WTC11 (cell line): ENCODE data around the gene WDR73. TPM values are rescaled to one million over a fixed set of nuclear protein-coding genes. Genes with fewer than 3 reads are reported as not detected.
A peak's percentile ranks its signal among the peaks of the same experiment; 100 is the strongest.

Source experiments
- ATAC-seq: fragments of 200-7000 bp; cut with Tn5 transposase; 2 replicates; pipeline ENCODE4 v1.10.0; 2021; ENCODE audit warnings: mild to moderate bottlenecking, moderate library complexity
- CTCF ChIA-PET: fragments of 300-600 bp; sonication (Branson Sonifier 250); formaldehyde crosslinking; loops from one replicate; lab custom pipeline; 2021; ENCODE audit warnings: antibody characterized with exemption; lab: Charles Lee
- POLR2A ChIA-PET: fragments of 350-600 bp; sonication (Branson Sonifier 250); formaldehyde crosslinking; loops from one replicate; lab custom pipeline; 2021; ENCODE audit warnings: antibody characterized with exemption; lab: Charles Lee
- DNase-seq: peaks from one replicate; pipeline ENCODE4 v3.0.0; 2021; ENCODE audit warnings: low spot score
- H3K27ac Mint-ChIP-seq: 2 replicates; pipeline ENCODE4 v1.8.0; 2021; ENCODE audit warnings: mixed read lengths
- H3K27me3 Mint-ChIP-seq: 2 replicates; pipeline ENCODE4 v1.8.0; 2021; ENCODE audit warnings: low read depth, mild to moderate bottlenecking, moderate library complexity, mixed read lengths
- H3K36me3 Mint-ChIP-seq: 2 replicates; pipeline ENCODE4 v1.8.0; 2021; ENCODE audit warnings: mixed read lengths
- H3K4me1 Mint-ChIP-seq: 2 replicates; pipeline ENCODE4 v1.8.0; 2022; ENCODE audit warnings: mixed read lengths
- H3K4me3 Mint-ChIP-seq: 2 replicates; pipeline ENCODE4 v1.8.0; 2021; ENCODE audit warnings: mild to moderate bottlenecking, moderate library complexity, mixed read lengths
- H3K9me3 Mint-ChIP-seq: 2 replicates; pipeline ENCODE4 v1.8.0; 2021; ENCODE audit warnings: mixed read lengths
- ATF1 ChIP-seq: sonication (generic); formaldehyde crosslinking; IDR thresholded peaks from 2 replicates; pipeline ENCODE4 v1.8.1; 2023; ENCODE audit warnings: mild to moderate bottlenecking, moderate library complexity, missing genetic modification reagents
- CREB1 ChIP-seq: sonication (generic); formaldehyde crosslinking; IDR thresholded peaks from 2 replicates; pipeline ENCODE4 v1.8.0; 2023; ENCODE audit warnings: mild to moderate bottlenecking, missing genetic modification reagents
- CREM ChIP-seq: sonication (generic); formaldehyde crosslinking; IDR thresholded peaks from 2 replicates; pipeline ENCODE4 v1.8.1; 2022; ENCODE audit warnings: mild to moderate bottlenecking, missing genetic modification reagents, moderate library complexity
- FOXP1 ChIP-seq: sonication (generic); formaldehyde crosslinking; IDR thresholded peaks from 2 replicates; pipeline ENCODE4 v1.8.0; 2022; ENCODE audit warnings: missing genetic modification reagents, mild to moderate bottlenecking, moderate library complexity, borderline replicate concordance
- HMGA2 ChIP-seq: fragments of 250-450 bp; sonication (Bioruptor Pico); IDR thresholded peaks from 2 replicates; pipeline ENCODE4 v1.4.0; 2021; ENCODE audit warnings: mild to moderate bottlenecking, moderate library complexity
- JAZF1 ChIP-seq: fragments of 250-450 bp; sonication (Bioruptor Pico); IDR thresholded peaks from 2 replicates; pipeline ENCODE4 v1.9.0; 2021; ENCODE audit warnings: moderate library complexity, mild to moderate bottlenecking, inconsistent platforms
- NFYB ChIP-seq: sonication (generic); formaldehyde crosslinking; conservative IDR thresholded peaks from 2 replicates; pipeline ENCODE4 v1.8.0; 2022; ENCODE audit warnings: low read depth, missing genetic modification reagents
- NR1H2 ChIP-seq: sonication (generic); formaldehyde crosslinking; IDR thresholded peaks from 2 replicates; pipeline ENCODE4 v1.9.0; 2021; ENCODE audit warnings: mild to moderate bottlenecking, moderate library complexity, missing genetic modification reagents
- SMAD3 ChIP-seq: sonication (generic); formaldehyde crosslinking; IDR thresholded peaks from 2 replicates; pipeline ENCODE4 v1.8.0; 2022; ENCODE audit warnings: missing genetic modification reagents, mild to moderate bottlenecking, borderline replicate concordance
- TEAD1 ChIP-seq: sonication (generic); formaldehyde crosslinking; IDR thresholded peaks from 2 replicates; pipeline ENCODE4 v1.8.0; 2022; ENCODE audit warnings: mild to moderate bottlenecking, missing genetic modification reagents
- total RNA-seq: library from RNA; stranded (reverse); gene quantifications from 3 replicates; pipeline ENCODE4 v1.2.3, GENCODE V29; 2021
- TF ChIP-seq, protein P1 (sequence below): fragments of 250-450 bp; sonication (Bioruptor Pico); IDR thresholded peaks from 2 replicates; pipeline ENCODE4 v1.9.0; 2021; ENCODE audit warnings: moderate library complexity, mild to moderate bottlenecking, inconsistent platforms, borderline replicate concordance
- TF ChIP-seq, protein P2 (sequence below): sonication (generic); formaldehyde crosslinking; conservative IDR thresholded peaks from 2 replicates; pipeline ENCODE4 v1.8.1; 2022; ENCODE audit warnings: mild to moderate bottlenecking, missing genetic modification reagents
- TF ChIP-seq, protein P3 (sequence below): sonication (generic); formaldehyde crosslinking; IDR thresholded peaks from 2 replicates; pipeline ENCODE4 v1.8.1; 2023; ENCODE audit warnings: mild to moderate bottlenecking, missing genetic modification reagents, moderate library complexity
- TF ChIP-seq, protein P4 (sequence below): fragments of 200-600 bp; IDR thresholded peaks from 2 replicates; pipeline ENCODE4 v1.8.0; 2022; ENCODE audit warnings: antibody characterized with exemption
- TF ChIP-seq, protein P5 (sequence below): sonication (generic); formaldehyde crosslinking; IDR thresholded peaks from 2 replicates; pipeline ENCODE4 v1.8.1; 2023; ENCODE audit warnings: mild to moderate bottlenecking, missing genetic modification reagents
- TF ChIP-seq, protein P6 (sequence below): sonication (generic); formaldehyde crosslinking; IDR thresholded peaks from 2 replicates; pipeline ENCODE4 v1.8.0; 2022; ENCODE audit warnings: mild to moderate bottlenecking, missing genetic modification reagents

Gene WDR73
- total RNA-seq, 1 experiment from 2014 or later = 22.6 TPM

DNA sequence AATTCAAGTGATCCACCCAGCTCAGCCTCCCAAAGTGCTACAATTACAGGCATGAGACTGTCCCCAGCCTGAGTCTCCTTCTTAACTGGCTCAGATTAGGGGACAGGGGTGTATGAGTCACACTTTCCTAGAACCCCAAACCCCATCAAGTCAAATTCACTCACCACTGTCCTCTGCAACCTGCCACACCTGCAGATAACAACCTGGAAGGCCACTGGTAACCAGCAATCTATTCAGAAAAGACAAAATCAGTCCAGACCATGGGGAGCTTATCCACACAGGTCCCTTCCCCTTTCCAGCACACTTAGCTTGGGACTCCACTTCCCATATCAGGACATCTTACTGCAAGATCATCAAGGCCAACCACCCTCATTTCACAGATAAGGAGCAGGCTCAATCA, 6.4 kb downstream of the WDR73 start (continued):
- TF ChIP-seq, protein P1, sequence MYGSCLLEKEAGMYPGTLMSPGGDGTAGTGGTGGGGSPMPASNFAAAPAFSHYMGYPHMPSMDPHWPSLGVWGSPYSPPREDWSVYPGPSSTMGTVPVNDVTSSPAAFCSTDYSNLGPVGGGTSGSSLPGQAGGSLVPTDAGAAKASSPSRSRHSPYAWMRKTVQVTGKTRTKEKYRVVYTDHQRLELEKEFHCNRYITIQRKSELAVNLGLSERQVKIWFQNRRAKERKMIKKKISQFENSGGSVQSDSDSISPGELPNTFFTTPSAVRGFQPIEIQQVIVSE (CRISPR knock-in tag) = no peak
- TF ChIP-seq, protein P2, sequence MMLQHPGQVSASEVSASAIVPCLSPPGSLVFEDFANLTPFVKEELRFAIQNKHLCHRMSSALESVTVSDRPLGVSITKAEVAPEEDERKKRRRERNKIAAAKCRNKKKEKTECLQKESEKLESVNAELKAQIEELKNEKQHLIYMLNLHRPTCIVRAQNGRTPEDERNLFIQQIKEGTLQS (CRISPR knock-in tag) = no peak
- TF ChIP-seq JAZF1 (CRISPR knock-in tag) (no peak), CREB1 (CRISPR knock-in tag) (no peak)

DNA sequence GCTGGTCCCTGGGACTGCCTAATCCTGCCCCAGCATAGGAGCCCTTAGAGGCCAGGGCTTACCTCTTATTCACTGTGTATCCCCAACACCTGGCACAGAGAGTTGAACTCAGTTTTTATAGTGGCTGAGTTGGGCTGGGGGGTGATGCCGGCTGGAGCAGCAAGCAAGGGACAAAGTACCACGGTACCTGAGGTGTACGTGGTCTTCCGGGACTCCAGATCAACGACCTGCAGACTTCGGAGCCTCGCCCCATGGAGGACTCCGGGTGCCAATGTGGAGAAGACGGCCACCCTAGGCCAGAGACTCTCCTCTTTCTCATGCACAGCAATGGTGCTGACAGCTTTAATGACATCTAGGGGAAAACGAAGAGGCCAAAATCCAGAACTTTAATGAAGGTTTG, 8.1 kb downstream of the WDR73 start:
- H3K27me3 Mint-ChIP-seq = no peaks in the 10 kb centered on the region
- H3K9me3 Mint-ChIP-seq = no peaks in the 10 kb centered on the region
- TF ChIP-seq HMGA2 (CRISPR knock-in tag) (no peak), TEAD1 (no peak), NFYB (CRISPR knock-in tag) (no peak), FOXP1 (CRISPR knock-in tag) (no peak), NR1H2 (no peak), ATF1 (CRISPR knock-in tag) (no peak), CREM (CRISPR knock-in tag) (no peak), SMAD3 (no peak)
- TF ChIP-seq, protein P3, sequence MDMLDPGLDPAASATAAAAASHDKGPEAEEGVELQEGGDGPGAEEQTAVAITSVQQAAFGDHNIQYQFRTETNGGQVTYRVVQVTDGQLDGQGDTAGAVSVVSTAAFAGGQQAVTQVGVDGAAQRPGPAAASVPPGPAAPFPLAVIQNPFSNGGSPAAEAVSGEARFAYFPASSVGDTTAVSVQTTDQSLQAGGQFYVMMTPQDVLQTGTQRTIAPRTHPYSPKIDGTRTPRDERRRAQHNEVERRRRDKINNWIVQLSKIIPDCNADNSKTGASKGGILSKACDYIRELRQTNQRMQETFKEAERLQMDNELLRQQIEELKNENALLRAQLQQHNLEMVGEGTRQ (CRISPR knock-in tag) = no peak
- TF ChIP-seq, protein P4, sequence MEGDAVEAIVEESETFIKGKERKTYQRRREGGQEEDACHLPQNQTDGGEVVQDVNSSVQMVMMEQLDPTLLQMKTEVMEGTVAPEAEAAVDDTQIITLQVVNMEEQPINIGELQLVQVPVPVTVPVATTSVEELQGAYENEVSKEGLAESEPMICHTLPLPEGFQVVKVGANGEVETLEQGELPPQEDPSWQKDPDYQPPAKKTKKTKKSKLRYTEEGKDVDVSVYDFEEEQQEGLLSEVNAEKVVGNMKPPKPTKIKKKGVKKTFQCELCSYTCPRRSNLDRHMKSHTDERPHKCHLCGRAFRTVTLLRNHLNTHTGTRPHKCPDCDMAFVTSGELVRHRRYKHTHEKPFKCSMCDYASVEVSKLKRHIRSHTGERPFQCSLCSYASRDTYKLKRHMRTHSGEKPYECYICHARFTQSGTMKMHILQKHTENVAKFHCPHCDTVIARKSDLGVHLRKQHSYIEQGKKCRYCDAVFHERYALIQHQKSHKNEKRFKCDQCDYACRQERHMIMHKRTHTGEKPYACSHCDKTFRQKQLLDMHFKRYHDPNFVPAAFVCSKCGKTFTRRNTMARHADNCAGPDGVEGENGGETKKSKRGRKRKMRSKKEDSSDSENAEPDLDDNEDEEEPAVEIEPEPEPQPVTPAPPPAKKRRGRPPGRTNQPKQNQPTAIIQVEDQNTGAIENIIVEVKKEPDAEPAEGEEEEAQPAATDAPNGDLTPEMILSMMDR = no peak
- TF ChIP-seq, protein P5, sequence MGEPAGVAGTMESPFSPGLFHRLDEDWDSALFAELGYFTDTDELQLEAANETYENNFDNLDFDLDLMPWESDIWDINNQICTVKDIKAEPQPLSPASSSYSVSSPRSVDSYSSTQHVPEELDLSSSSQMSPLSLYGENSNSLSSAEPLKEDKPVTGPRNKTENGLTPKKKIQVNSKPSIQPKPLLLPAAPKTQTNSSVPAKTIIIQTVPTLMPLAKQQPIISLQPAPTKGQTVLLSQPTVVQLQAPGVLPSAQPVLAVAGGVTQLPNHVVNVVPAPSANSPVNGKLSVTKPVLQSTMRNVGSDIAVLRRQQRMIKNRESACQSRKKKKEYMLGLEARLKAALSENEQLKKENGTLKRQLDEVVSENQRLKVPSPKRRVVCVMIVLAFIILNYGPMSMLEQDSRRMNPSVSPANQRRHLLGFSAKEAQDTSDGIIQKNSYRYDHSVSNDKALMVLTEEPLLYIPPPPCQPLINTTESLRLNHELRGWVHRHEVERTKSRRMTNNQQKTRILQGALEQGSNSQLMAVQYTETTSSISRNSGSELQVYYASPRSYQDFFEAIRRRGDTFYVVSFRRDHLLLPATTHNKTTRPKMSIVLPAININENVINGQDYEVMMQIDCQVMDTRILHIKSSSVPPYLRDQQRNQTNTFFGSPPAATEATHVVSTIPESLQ (CRISPR knock-in tag) = no peak
- no peaks in the 10 kb centered on the region for H3K4me1 Mint-ChIP-seq
- peaks cover 62% of the 10 kb centered on the region for H3K36me3 Mint-ChIP-seq
- ChIA-PET POLR2A (no interaction called here), CTCF (interaction anchor here (0.6 to 0.9 kb wide), 2 partner anchors 24 to 47 kb away, joined by 3 to 4 read pairs; no protein-coding TSS in a partner anchor)
- no peak for DNase-seq
- H3K27ac Mint-ChIP-seq = no peak overlapping the region
- no peak for ATAC-seq
- no peak overlapping the region for H3K4me3 Mint-ChIP-seq

DNA sequence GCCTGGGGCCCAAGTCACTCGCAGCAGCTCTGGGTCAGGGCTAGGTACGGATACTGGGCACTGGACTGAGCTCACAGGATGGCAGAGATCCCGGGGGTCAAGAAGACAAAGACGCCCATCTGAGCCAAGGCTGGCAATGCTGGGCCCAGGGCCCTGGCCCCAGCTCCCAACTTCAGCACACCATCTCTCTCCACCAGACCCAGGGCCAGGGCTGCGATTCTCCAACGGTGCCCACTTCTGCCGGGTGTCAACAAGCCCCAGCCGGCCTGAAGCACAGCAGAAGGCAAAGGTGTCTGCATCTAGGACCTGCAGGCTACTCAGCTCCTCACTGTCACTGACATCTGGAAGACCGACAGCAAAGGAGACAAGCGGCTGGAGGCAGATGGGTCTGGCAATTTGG, 8.6 kb downstream of the WDR73 start:
- ATAC-seq (no peak), DNase-seq (no peak)
- TF ChIP-seq, protein P6, sequence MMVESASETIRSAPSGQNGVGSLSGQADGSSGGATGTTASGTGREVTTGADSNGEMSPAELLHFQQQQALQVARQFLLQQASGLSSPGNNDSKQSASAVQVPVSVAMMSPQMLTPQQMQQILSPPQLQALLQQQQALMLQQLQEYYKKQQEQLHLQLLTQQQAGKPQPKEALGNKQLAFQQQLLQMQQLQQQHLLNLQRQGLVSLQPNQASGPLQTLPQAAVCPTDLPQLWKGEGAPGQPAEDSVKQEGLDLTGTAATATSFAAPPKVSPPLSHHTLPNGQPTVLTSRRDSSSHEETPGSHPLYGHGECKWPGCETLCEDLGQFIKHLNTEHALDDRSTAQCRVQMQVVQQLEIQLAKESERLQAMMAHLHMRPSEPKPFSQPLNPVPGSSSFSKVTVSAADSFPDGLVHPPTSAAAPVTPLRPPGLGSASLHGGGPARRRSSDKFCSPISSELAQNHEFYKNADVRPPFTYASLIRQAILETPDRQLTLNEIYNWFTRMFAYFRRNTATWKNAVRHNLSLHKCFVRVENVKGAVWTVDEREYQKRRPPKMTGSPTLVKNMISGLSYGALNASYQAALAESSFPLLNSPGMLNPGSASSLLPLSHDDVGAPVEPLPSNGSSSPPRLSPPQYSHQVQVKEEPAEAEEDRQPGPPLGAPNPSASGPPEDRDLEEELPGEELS (CRISPR knock-in tag) = no peak
- Mint-ChIP-seq H3K9me3 (no peaks in the 10 kb centered on the region), H3K27ac (peak overlapping the region; percentile 36; the same call in 1 of the 2 replicates), H3K4me3 (no peak overlapping the region), H3K4me1 (no peaks in the 10 kb centered on the region), H3K27me3 (no peaks in the 10 kb centered on the region), H3K36me3 (peaks cover 65% of the 10 kb centered on the region)
- POLR2A ChIA-PET = no interaction called here
- CTCF ChIA-PET = interaction anchor here (0.6 to 0.9 kb wide), 2 partner anchors 25 to 47 kb away, joined by 3 to 4 read pairs; no protein-coding TSS in a partner anchor
